WTC11 (cell line): Measurements from ENCODE around the gene THOC1. TPM values are rescaled to one million over a fixed set of nuclear protein-coding genes. Genes with fewer than 3 reads are reported as not detected.

Experiments
- ATAC-seq: fragments of 200-7000 bp; cut with Tn5 transposase; 2 replicates; pipeline ENCODE4 v1.10.0; 2021; ENCODE audit warnings: mild to moderate bottlenecking, moderate library complexity
- CTCF ChIA-PET: fragments of 300-600 bp; sonication (Branson Sonifier 250); formaldehyde crosslinking; loops from one replicate; lab custom pipeline; 2021; ENCODE audit warnings: antibody characterized with exemption; lab: Charles Lee
- POLR2A ChIA-PET: fragments of 350-600 bp; sonication (Branson Sonifier 250); formaldehyde crosslinking; loops from one replicate; lab custom pipeline; 2021; ENCODE audit warnings: antibody characterized with exemption; lab: Charles Lee
- DNase-seq: peaks from one replicate; pipeline ENCODE4 v3.0.0; 2021; ENCODE audit warnings: low spot score
- H3K27ac Mint-ChIP-seq: 2 replicates; pipeline ENCODE4 v1.8.0; 2021; ENCODE audit warnings: mixed read lengths
- H3K27me3 Mint-ChIP-seq: 2 replicates; pipeline ENCODE4 v1.8.0; 2021; ENCODE audit warnings: low read depth, mild to moderate bottlenecking, moderate library complexity, mixed read lengths
- H3K36me3 Mint-ChIP-seq: 2 replicates; pipeline ENCODE4 v1.8.0; 2021; ENCODE audit warnings: mixed read lengths
- H3K4me1 Mint-ChIP-seq: 2 replicates; pipeline ENCODE4 v1.8.0; 2022; ENCODE audit warnings: mixed read lengths
- H3K4me3 Mint-ChIP-seq: 2 replicates; pipeline ENCODE4 v1.8.0; 2021; ENCODE audit warnings: mild to moderate bottlenecking, moderate library complexity, mixed read lengths
- H3K9me3 Mint-ChIP-seq: 2 replicates; pipeline ENCODE4 v1.8.0; 2021; ENCODE audit warnings: mixed read lengths
- CTCF ChIP-seq: fragments of 200-600 bp; IDR thresholded peaks from 2 replicates; pipeline ENCODE4 v1.8.0; 2022; ENCODE audit warnings: antibody characterized with exemption
- ERG ChIP-seq: fragments of 250-450 bp; sonication (Bioruptor Pico); IDR thresholded peaks from 2 replicates; pipeline ENCODE4 v1.8.0; 2021; ENCODE audit warnings: mild to moderate bottlenecking
- ETV6 ChIP-seq: sonication (generic); formaldehyde crosslinking; IDR thresholded peaks from 2 replicates; pipeline ENCODE4 v1.8.1; 2022; ENCODE audit warnings: mild to moderate bottlenecking, missing genetic modification reagents
- FOXP1 ChIP-seq: sonication (generic); formaldehyde crosslinking; IDR thresholded peaks from 2 replicates; pipeline ENCODE4 v1.8.0; 2022; ENCODE audit warnings: missing genetic modification reagents, mild to moderate bottlenecking, moderate library complexity, borderline replicate concordance
- GABPB1 ChIP-seq: sonication (generic); formaldehyde crosslinking; IDR thresholded peaks from 2 replicates; pipeline ENCODE4 v1.8.1; 2023; ENCODE audit warnings: mild to moderate bottlenecking, missing genetic modification reagents
- JAZF1 ChIP-seq: fragments of 250-450 bp; sonication (Bioruptor Pico); IDR thresholded peaks from 2 replicates; pipeline ENCODE4 v1.9.0; 2021; ENCODE audit warnings: moderate library complexity, mild to moderate bottlenecking, inconsistent platforms
- NR1H2 ChIP-seq: sonication (generic); formaldehyde crosslinking; IDR thresholded peaks from 2 replicates; pipeline ENCODE4 v1.9.0; 2021; ENCODE audit warnings: mild to moderate bottlenecking, moderate library complexity, missing genetic modification reagents
- RELA ChIP-seq: sonication (generic); formaldehyde crosslinking; IDR thresholded peaks from 2 replicates; pipeline ENCODE4 v1.8.1; 2022; ENCODE audit warnings: missing genetic modification reagents, mild to moderate bottlenecking, borderline replicate concordance
- SOX15 ChIP-seq: fragments of 250-450 bp; sonication (Bioruptor Pico); IDR thresholded peaks from 2 replicates; pipeline ENCODE4 v1.9.0; 2021; ENCODE audit warnings: mild to moderate bottlenecking
- STAT6 ChIP-seq: sonication (generic); formaldehyde crosslinking; conservative IDR thresholded peaks from 2 replicates; pipeline ENCODE4 v1.8.1; 2023; ENCODE audit warnings: mild to moderate bottlenecking, low read depth, missing genetic modification reagents, moderate library complexity
- TEAD1 ChIP-seq: sonication (generic); formaldehyde crosslinking; IDR thresholded peaks from 2 replicates; pipeline ENCODE4 v1.8.0; 2022; ENCODE audit warnings: mild to moderate bottlenecking, missing genetic modification reagents
- TP53 ChIP-seq: sonication (generic); formaldehyde crosslinking; IDR thresholded peaks from 2 replicates; pipeline ENCODE4 v1.8.1; 2023; ENCODE audit warnings: mild to moderate bottlenecking, missing genetic modification reagents
- ZNF263 ChIP-seq: sonication (generic); formaldehyde crosslinking; IDR thresholded peaks from 2 replicates; pipeline ENCODE4 v1.8.1; 2022; ENCODE audit warnings: low read depth, mild to moderate bottlenecking, moderate library complexity, missing genetic modification reagents
- total RNA-seq: library from RNA; stranded (reverse); gene quantifications from 3 replicates; pipeline ENCODE4 v1.2.3, GENCODE V29; 2021
- TF ChIP-seq, protein P1 (sequence below): sonication (generic); formaldehyde crosslinking; IDR thresholded peaks from 2 replicates; pipeline ENCODE4 v1.8.0; 2022; ENCODE audit warnings: mild to moderate bottlenecking, missing genetic modification reagents
- TF ChIP-seq, protein P2 (sequence below): sonication (generic); formaldehyde crosslinking; IDR thresholded peaks from 2 replicates; pipeline ENCODE4 v1.8.1; 2022; ENCODE audit warnings: low read depth, missing genetic modification reagents, borderline replicate concordance
- TF ChIP-seq, protein P3 (sequence below): sonication (generic); formaldehyde crosslinking; IDR thresholded peaks from 2 replicates; pipeline ENCODE4 v1.8.1; 2023; ENCODE audit warnings: mild to moderate bottlenecking, moderate library complexity, missing genetic modification reagents
- TF ChIP-seq, protein P4 (sequence below): sonication (generic); formaldehyde crosslinking; IDR thresholded peaks from 2 replicates; pipeline ENCODE4 v1.8.1; 2022; ENCODE audit warnings: low read depth, mild to moderate bottlenecking, moderate library complexity, missing genetic modification reagents, borderline replicate concordance
- TF ChIP-seq, protein P5 (sequence below): sonication (generic); formaldehyde crosslinking; IDR thresholded peaks from 2 replicates; pipeline ENCODE4 v1.8.0; 2022; ENCODE audit warnings: mild to moderate bottlenecking, missing genetic modification reagents

THOC1 gene
- total RNA-seq, 1 experiment from 2014 or later: 65.8 TPM

GRCh38 chr18:199768-200167 lies 68.1 kb downstream of the THOC1 start:
- POLR2A ChIA-PET: no interaction called here
- Mint-ChIP-seq H3K27me3 (no peaks in the 10 kb centered on the region), H3K9me3 (no peaks in the 10 kb centered on the region), H3K36me3 (peaks cover 56% of the 10 kb centered on the region), H3K4me1 (no peaks in the 10 kb centered on the region)
- no peak for ATAC-seq
- TF ChIP-seq NR1H2 (CRISPR knock-in tag) (no peak), STAT6 (CRISPR knock-in tag) (no peak), SOX15 (CRISPR knock-in tag) (no peak), ETV6 (CRISPR knock-in tag) (no peak), TP53 (no peak), RELA (CRISPR knock-in tag) (no peak), GABPB1 (CRISPR knock-in tag) (no peak), TEAD1 (CRISPR knock-in tag) (no peak), CTCF (no peak), ZNF263 (CRISPR knock-in tag) (no peak), FOXP1 (CRISPR knock-in tag) (no peak), JAZF1 (CRISPR knock-in tag) (no peak), ERG (CRISPR knock-in tag) (no peak)
- TF ChIP-seq, protein P1, sequence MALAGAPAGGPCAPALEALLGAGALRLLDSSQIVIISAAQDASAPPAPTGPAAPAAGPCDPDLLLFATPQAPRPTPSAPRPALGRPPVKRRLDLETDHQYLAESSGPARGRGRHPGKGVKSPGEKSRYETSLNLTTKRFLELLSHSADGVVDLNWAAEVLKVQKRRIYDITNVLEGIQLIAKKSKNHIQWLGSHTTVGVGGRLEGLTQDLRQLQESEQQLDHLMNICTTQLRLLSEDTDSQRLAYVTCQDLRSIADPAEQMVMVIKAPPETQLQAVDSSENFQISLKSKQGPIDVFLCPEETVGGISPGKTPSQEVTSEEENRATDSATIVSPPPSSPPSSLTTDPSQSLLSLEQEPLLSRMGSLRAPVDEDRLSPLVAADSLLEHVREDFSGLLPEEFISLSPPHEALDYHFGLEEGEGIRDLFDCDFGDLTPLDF (CRISPR knock-in tag): no peak
- TF ChIP-seq, protein P2, sequence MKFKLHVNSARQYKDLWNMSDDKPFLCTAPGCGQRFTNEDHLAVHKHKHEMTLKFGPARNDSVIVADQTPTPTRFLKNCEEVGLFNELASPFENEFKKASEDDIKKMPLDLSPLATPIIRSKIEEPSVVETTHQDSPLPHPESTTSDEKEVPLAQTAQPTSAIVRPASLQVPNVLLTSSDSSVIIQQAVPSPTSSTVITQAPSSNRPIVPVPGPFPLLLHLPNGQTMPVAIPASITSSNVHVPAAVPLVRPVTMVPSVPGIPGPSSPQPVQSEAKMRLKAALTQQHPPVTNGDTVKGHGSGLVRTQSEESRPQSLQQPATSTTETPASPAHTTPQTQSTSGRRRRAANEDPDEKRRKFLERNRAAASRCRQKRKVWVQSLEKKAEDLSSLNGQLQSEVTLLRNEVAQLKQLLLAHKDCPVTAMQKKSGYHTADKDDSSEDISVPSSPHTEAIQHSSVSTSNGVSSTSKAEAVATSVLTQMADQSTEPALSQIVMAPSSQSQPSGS (CRISPR knock-in tag): no peak
- TF ChIP-seq, protein P3, sequence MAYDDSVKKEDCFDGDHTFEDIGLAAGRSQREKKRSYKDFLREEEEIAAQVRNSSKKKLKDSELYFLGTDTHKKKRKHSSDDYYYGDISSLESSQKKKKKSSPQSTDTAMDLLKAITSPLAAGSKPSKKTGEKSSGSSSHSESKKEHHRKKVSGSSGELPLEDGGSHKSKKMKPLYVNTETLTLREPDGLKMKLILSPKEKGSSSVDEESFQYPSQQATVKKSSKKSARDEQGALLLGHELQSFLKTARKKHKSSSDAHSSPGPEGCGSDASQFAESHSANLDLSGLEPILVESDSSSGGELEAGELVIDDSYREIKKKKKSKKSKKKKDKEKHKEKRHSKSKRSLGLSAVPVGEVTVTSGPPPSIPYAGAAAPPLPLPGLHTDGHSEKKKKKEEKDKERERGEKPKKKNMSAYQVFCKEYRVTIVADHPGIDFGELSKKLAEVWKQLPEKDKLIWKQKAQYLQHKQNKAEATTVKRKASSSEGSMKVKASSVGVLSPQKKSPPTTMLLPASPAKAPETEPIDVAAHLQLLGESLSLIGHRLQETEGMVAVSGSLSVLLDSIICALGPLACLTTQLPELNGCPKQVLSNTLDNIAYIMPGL: no peak
- TF ChIP-seq, protein P4, sequence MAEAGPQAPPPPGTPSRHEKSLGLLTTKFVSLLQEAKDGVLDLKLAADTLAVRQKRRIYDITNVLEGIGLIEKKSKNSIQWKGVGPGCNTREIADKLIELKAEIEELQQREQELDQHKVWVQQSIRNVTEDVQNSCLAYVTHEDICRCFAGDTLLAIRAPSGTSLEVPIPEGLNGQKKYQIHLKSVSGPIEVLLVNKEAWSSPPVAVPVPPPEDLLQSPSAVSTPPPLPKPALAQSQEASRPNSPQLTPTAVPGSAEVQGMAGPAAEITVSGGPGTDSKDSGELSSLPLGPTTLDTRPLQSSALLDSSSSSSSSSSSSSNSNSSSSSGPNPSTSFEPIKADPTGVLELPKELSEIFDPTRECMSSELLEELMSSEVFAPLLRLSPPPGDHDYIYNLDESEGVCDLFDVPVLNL (CRISPR knock-in tag): no peak
- TF ChIP-seq, protein P5, sequence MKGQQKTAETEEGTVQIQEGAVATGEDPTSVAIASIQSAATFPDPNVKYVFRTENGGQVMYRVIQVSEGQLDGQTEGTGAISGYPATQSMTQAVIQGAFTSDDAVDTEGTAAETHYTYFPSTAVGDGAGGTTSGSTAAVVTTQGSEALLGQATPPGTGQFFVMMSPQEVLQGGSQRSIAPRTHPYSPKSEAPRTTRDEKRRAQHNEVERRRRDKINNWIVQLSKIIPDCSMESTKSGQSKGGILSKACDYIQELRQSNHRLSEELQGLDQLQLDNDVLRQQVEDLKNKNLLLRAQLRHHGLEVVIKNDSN (CRISPR knock-in tag): no peak
- TF ChIP-seq, all 79 proteins: peak for 0
- Mint-ChIP-seq H3K4me3 (no peak overlapping the region), H3K27ac (no peak overlapping the region)
- no peak for DNase-seq
- CTCF ChIA-PET: no interaction called here
